MM.1S (cell line): ENCODE data around the gene CABLES1.

ENCODE experiments used
- DNase-seq: peaks from one replicate; pipeline ENCODE4 v3.0.0-alpha.2; 2015
- H2AFZ ChIP-seq: fragments of 300-600 bp; sonication (generic); 2 replicates; pipeline ENCODE4 v1.6.0; 2016; ENCODE audit warnings: antibody characterized with exemption, low read length
- H3F3A ChIP-seq: fragments of 300-600 bp; sonication (generic); 2 replicates; pipeline ENCODE4 v1.6.1; 2016; ENCODE audit warnings: mild to moderate bottlenecking, antibody characterized with exemption, low read length, moderate library complexity, mixed read lengths; ENCODE audit not compliant: insufficient read depth
- H3K27ac ChIP-seq: fragments of 300-600 bp; sonication (generic); 2 replicates; pipeline ENCODE4 v1.5.1; 2016; ENCODE audit warnings: mild to moderate bottlenecking, low read length
- H3K27me3 ChIP-seq: fragments of 300-600 bp; sonication (generic); replicated peaks from 2 replicates; pipeline ENCODE4 v1.6.0; 2016; ENCODE audit warnings: low read length; ENCODE audit not compliant: insufficient read depth
- H3K36me3 ChIP-seq: fragments of 300-600 bp; sonication (generic); replicated peaks from 2 replicates; pipeline ENCODE4 v1.6.1; 2016; ENCODE audit warnings: mild to moderate bottlenecking, low read length, mixed read lengths; ENCODE audit not compliant: insufficient read depth
- H3K4me1 ChIP-seq: fragments of 300-600 bp; sonication (generic); 2 replicates; pipeline ENCODE4 v1.6.1; 2016; ENCODE audit warnings: low read length, mixed read lengths
- H3K4me2 ChIP-seq: fragments of 300-600 bp; sonication (generic); 2 replicates; pipeline ENCODE4 v1.6.0; 2016; ENCODE audit warnings: low read depth, low read length
- H3K4me3 ChIP-seq: fragments of 300-600 bp; sonication (generic); 2 replicates; pipeline ENCODE4 v1.5.1; 2016; ENCODE audit warnings: low read length, mixed read lengths
- H3K79me2 ChIP-seq: fragments of 300-600 bp; sonication (generic); 2 replicates; pipeline ENCODE4 v1.6.1; 2016; ENCODE audit warnings: mixed run types, low read length, mixed read lengths
- H3K9ac ChIP-seq: fragments of 300-600 bp; sonication (generic); 2 replicates; pipeline ENCODE4 v1.6.1; 2016; ENCODE audit warnings: low read length, mixed read lengths
- H3K9me2 ChIP-seq: fragments of 300-600 bp; sonication (generic); replicated peaks from 2 replicates; pipeline ENCODE4 v1.6.1; 2016; ENCODE audit warnings: mild to moderate bottlenecking, low read length, mixed read lengths; ENCODE audit not compliant: insufficient read depth
- H3K9me3 ChIP-seq: fragments of 300-600 bp; sonication (generic); replicated peaks from 2 replicates; pipeline ENCODE4 v1.6.1; 2016; ENCODE audit warnings: mild to moderate bottlenecking, low read length, mixed read lengths; ENCODE audit not compliant: insufficient read depth
- H4K20me1 ChIP-seq: fragments of 300-600 bp; sonication (generic); 2 replicates; pipeline ENCODE4 v1.6.1; 2016; ENCODE audit warnings: mild to moderate bottlenecking, low read length, moderate library complexity, mixed read lengths; ENCODE audit not compliant: insufficient read depth
- CTCF ChIP-seq: fragments of 300-600 bp; sonication (generic); IDR thresholded peaks from 2 replicates; pipeline ENCODE4 v1.5.1; 2016; ENCODE audit warnings: antibody characterized with exemption, low read length, mixed read lengths
- EZH2 ChIP-seq: fragments of 300-600 bp; sonication (generic); optimal IDR thresholded peaks from 2 replicates; pipeline ENCODE3; 2017; ENCODE audit warnings: low read depth, mild to moderate bottlenecking, antibody characterized with exemption, low read length, mixed read lengths
- EZH2phosphoT487 ChIP-seq: fragments of 300-600 bp; sonication (generic); IDR thresholded peaks from 2 replicates; pipeline ENCODE4 v1.6.1; 2018; ENCODE audit warnings: antibody characterized with exemption, low read length

Gene CABLES1

DNA sequence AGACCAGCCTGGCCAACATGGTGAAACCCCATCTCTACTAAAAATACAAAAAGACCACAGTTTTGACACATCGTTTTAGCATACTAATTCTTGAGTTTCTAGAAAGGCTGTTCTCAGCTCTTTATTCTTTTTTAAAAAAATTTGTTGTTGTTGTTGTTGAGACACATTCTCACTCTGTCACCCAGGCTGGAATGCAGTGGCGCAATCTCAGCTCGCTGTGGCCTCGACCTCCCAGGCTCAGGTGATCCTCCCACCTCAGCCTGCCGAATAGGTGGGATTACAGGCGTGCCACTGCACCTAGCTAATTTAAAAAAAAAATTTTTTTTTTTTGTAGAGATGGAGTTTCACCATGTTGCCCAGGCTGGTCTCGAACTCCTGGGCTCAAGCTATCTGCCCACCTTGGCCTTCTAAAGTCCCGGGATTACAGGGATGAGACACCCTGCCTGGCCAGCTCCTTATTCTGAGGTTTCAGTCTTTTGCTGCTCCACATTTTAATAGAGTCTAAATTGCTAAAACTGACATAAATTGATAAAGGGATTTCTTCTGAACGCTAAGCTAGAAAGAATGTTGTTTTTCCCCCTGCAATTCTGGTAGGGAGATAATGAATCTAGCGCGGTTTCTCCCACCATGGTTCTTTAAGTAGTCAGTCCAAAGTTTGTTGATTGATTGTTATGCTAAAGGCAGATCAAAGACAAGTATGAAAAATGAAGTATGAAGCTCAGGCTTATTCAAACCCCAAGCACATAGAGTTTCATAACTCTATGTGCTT is 32.6 kb upstream of the CABLES1 start:
- no peaks in the 10 kb centered on the region for H3F3A ChIP-seq

DNA sequence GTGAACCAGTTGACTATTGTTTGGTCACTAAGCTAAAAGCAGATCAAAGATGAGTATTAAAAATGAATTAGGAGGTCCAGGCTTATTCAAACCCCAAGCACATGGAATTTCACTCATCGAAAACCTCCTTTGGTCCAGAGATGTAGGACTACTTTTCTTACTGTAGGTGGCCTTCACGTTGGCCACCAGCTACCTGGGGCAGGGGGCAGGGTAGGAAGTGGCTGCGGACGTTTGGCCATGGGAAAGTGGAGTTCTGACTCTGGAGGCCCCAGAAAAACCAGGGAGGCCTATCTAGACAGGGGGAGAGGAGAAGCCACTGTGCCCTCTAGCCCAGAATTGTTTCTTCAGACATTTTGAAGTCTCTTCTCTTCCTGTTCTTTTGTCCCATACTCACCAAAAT is 31.8 kb upstream of the CABLES1 start:
- H3K9ac ChIP-seq = no peak overlapping the region
- no peak overlapping the region for H2AFZ ChIP-seq
- H3K4me2 ChIP-seq = no peak overlapping the region
- H3K4me1 ChIP-seq = no peaks in the 10 kb centered on the region
- no peak overlapping the region for H3K4me3 ChIP-seq
- DNase-seq = no peak
- no peaks in the 10 kb centered on the region for H3K27me3 ChIP-seq
- no peaks in the 10 kb centered on the region for H3K36me3 ChIP-seq
- no peaks in the 10 kb centered on the region for H3K9me3 ChIP-seq
- H4K20me1 ChIP-seq = no peaks in the 10 kb centered on the region
- TF ChIP-seq EZH2 (no peak), EZH2phosphoT487 (no peak), CTCF (no peak)
- H3K27ac ChIP-seq = no peak overlapping the region
- no peaks in the 10 kb centered on the region for H3K79me2 ChIP-seq
- H3K9me2 ChIP-seq = no peaks in the 10 kb centered on the region
- no peaks in the 10 kb centered on the region for H3F3A ChIP-seq

More for the DNA sequence above, 32.6 kb upstream of the CABLES1 start:
- no peaks in the 10 kb centered on the region for H3K79me2 ChIP-seq
- no peak overlapping the region for H3K4me2 ChIP-seq
- no peaks in the 10 kb centered on the region for H3K9me2 ChIP-seq
- no peak overlapping the region for H3K9ac ChIP-seq
- no peaks in the 10 kb centered on the region for H3K36me3 ChIP-seq
- H4K20me1 ChIP-seq = no peaks in the 10 kb centered on the region
- H3K4me3 ChIP-seq = no peak overlapping the region
- no peaks in the 10 kb centered on the region for H3K27me3 ChIP-seq
- no peaks in the 10 kb centered on the region for H3K4me1 ChIP-seq
- H3K9me3 ChIP-seq = no peaks in the 10 kb centered on the region
- H2AFZ ChIP-seq = no peak overlapping the region
- H3K27ac ChIP-seq = no peak overlapping the region
- no peak for DNase-seq
- TF ChIP-seq EZH2 (no peak), CTCF (no peak), EZH2phosphoT487 (no peak)

- no peak for DNase-seq
- TF ChIP-seq CTCF (no peak), EZH2phosphoT487 (no peak), EZH2 (no peak)
- Histone ChIP-seq H3K4me1 (no peaks in the 10 kb centered on the region), H3K79me2 (no peaks in the 10 kb centered on the region), H3F3A (no peaks in the 10 kb centered on the region), H3K9me3 (no peaks in the 10 kb centered on the region), H3K9ac (no peak overlapping the region), H3K27me3 (no peaks in the 10 kb centered on the region), H3K27ac (no peak overlapping the region), H3K4me2 (no peak overlapping the region), H3K9me2 (no peaks in the 10 kb centered on the region), H3K4me3 (no peak overlapping the region), H4K20me1 (no peaks in the 10 kb centered on the region), H2AFZ (no peak overlapping the region), H3K36me3 (no peaks in the 10 kb centered on the region)
Measured at GRCh38 chr18:23105030-23105429, 30.3 kb upstream of the CABLES1 start.
